Karpas-422 (cell line): ENCODE measurements around the gene PNPO. TPM values are rescaled to one million over a fixed set of nuclear protein-coding genes. Genes with fewer than 3 reads are reported as not detected.

Source experiments
- DNase-seq: peaks from one replicate; pipeline ENCODE4 v3.0.0-alpha.2; 2015
- H2AFZ ChIP-seq: fragments of 200-600 bp; sonication (generic); 2 replicates; pipeline ENCODE4 v1.6.1; 2014; ENCODE audit warnings: antibody characterized with exemption, low read length, mixed read lengths
- H3K27ac ChIP-seq: fragments of 200-600 bp; sonication (generic); 2 replicates; pipeline ENCODE4 v1.5.1; 2014; ENCODE audit warnings: mild to moderate bottlenecking, low read length, moderate library complexity
- H3K27me3 ChIP-seq: fragments of 200-600 bp; sonication (generic); 2 replicates; pipeline ENCODE4 v1.6.1; 2014; ENCODE audit warnings: low read length, mixed read lengths
- H3K36me3 ChIP-seq: fragments of 200-600 bp; sonication (generic); 2 replicates; pipeline ENCODE4 v1.6.1; 2014; ENCODE audit warnings: low read length, mixed read lengths; ENCODE audit not compliant: insufficient read depth
- H3K4me1 ChIP-seq: fragments of 200-600 bp; sonication (generic); 2 replicates; pipeline ENCODE4 v1.6.1; 2014; ENCODE audit warnings: mild to moderate bottlenecking, low read length, mixed read lengths
- H3K4me2 ChIP-seq: fragments of 200-600 bp; sonication (generic); 2 replicates; pipeline ENCODE4 v1.6.1; 2014; ENCODE audit warnings: low read length, low read depth, mild to moderate bottlenecking; ENCODE audit not compliant: poor library complexity, severe bottlenecking
- H3K4me3 ChIP-seq: fragments of 200-600 bp; sonication (generic); 2 replicates; pipeline ENCODE4 v1.5.1; 2014; ENCODE audit warnings: mild to moderate bottlenecking, antibody characterized with exemption, low read length, mixed read lengths
- H3K79me2 ChIP-seq: fragments of 200-600 bp; sonication (generic); 2 replicates; pipeline ENCODE4 v1.6.1; 2014; ENCODE audit warnings: mild to moderate bottlenecking, low read length, mixed read lengths
- H3K9ac ChIP-seq: fragments of 200-600 bp; sonication (generic); 2 replicates; pipeline ENCODE4 v1.6.0; 2014; ENCODE audit warnings: low read length
- H3K9me2 ChIP-seq: fragments of 200-600 bp; sonication (generic), shearing (Covaris generic); replicated peaks from 2 replicates; pipeline ENCODE4 v1.6.0; 2014; ENCODE audit warnings: mild to moderate bottlenecking, low read length, moderate library complexity; ENCODE audit not compliant: insufficient read depth
- H3K9me3 ChIP-seq: fragments of 300-700, 200-600 bp; sonication (generic); 2 replicates; pipeline ENCODE4 v1.6.1; 2014; ENCODE audit warnings: low read length, mixed read lengths
- H4K20me1 ChIP-seq: fragments of 200-600 bp; sonication (generic); 2 replicates; pipeline ENCODE4 v1.6.1; 2014; ENCODE audit warnings: mild to moderate bottlenecking, antibody characterized with exemption, low read length, low read depth; ENCODE audit not compliant: insufficient read depth
- total RNA-seq: library from RNA; depleted of rRNA; stranded (reverse); fragments of >200 nt; shearing (Covaris generic); gene quantifications from 2 replicates; pipeline ENCODE4 v1.2.3, GENCODE V29; 2014; ENCODE audit warnings: low replicate concordance

The PNPO gene
- total RNA-seq, 1 experiment from 2014 or later: 26.8 TPM

GRCh38 chr17:47978324-47978723 lies 37.0 kb downstream of the PNPO start:
- peak; percentile 85 for DNase-seq
- Histone ChIP-seq H3K4me2 (no peak overlapping the region), H3K27ac (no peak overlapping the region), H3K79me2 (0 out of 2 replicates have a peak, but pooled peaks cover 7% of the 10 kb centered on the region), H3K4me3 (no peak overlapping the region), H3K9me3 (no peaks in the 10 kb centered on the region), H4K20me1 (no peaks in the 10 kb centered on the region; the same call in 1 of the 2 replicates), H2AFZ (no peak overlapping the region), H3K9ac (no peak overlapping the region), H3K9me2 (no peaks in the 10 kb centered on the region), H3K27me3 (no peaks in the 10 kb centered on the region), H3K36me3 (peaks cover 44% of the 10 kb centered on the region), H3K4me1 (no peaks in the 10 kb centered on the region)

DNA sequence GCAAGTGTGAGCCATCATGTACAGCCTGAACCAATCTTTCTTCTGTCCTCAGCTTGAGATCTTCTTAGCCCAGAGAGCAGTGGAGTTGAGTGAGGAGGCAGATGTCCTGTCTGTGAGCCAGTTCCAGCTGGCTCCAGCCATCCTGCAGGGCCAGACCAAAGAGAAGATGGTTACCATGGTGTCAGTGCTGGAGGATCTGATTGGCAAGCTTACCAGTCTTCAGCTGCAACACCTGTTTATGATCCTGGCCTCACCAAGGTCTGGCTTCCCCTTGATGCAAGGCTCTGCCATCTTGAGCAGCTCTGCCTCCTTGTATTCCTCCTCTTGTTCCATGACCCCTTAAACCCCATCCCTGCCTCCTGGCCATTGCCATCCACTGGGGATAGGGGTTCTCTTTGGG lies 39.2 kb downstream of the PNPO start:
- no peaks in the 10 kb centered on the region; the same call in none of the 2 replicates for H4K20me1 ChIP-seq
- H3K4me2 ChIP-seq: no peak overlapping the region
- H3K4me3 ChIP-seq: no peak overlapping the region
- no peak overlapping the region for H2AFZ ChIP-seq
- H3K9ac ChIP-seq: no peak overlapping the region
- H3K79me2 ChIP-seq: no peaks in the 10 kb centered on the region
- no peaks in the 10 kb centered on the region for H3K4me1 ChIP-seq
- DNase-seq: no peak
- peaks cover 42% of the 10 kb centered on the region for H3K36me3 ChIP-seq
- H3K27me3 ChIP-seq: no peaks in the 10 kb centered on the region
- H3K9me2 ChIP-seq: no peaks in the 10 kb centered on the region
- no peaks in the 10 kb centered on the region for H3K9me3 ChIP-seq
- H3K27ac ChIP-seq: no peak overlapping the region

GRCh38 chr17:47981462-47981861 lies 40.1 kb downstream of the PNPO start:
- Histone ChIP-seq H3K27me3 (no peaks in the 10 kb centered on the region), H3K4me2 (no peak overlapping the region), H3K4me1 (peaks cover 1% of the 10 kb centered on the region), H3K27ac (no peak overlapping the region), H3K9me2 (no peaks in the 10 kb centered on the region), H4K20me1 (no peaks in the 10 kb centered on the region; the same call in none of the 2 replicates), H3K79me2 (no peaks in the 10 kb centered on the region), H2AFZ (no peak overlapping the region), H3K4me3 (no peak overlapping the region), H3K36me3 (peaks cover 42% of the 10 kb centered on the region), H3K9me3 (no peaks in the 10 kb centered on the region), H3K9ac (no peak overlapping the region)
- DNase-seq: no peak

DNA sequence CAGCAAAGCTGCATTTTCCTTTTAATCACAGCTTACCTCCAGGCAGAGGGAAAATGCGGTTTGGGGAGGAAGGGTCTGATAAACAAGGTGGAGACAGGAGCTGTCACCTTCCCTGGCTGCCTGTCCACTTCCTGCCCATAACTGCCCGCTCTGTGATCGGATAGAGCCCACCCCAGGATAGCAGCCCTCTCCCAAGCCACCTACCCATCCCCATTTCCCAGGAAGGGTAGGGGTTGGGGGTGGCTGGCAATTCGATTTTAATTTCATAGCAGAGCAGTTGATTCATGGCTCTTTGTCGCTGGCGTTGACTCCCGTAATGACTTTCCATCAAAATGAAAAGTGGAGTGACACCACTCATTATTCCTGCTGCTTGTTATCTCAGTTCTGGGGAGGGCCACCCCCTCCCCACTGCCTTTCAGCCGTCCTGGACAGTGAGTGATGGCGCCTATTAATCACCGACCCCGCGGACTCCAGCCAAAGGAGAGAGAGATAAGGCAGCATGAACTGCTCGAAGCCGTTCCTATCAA lies 40.8 kb downstream of the PNPO start:
- Histone ChIP-seq H3K4me1 (peaks cover 8% of the 10 kb centered on the region), H3K9ac (no peak overlapping the region), H3K9me2 (no peaks in the 10 kb centered on the region), H3K27ac (no peak overlapping the region), H3K4me2 (no peak overlapping the region), H3K79me2 (no peaks in the 10 kb centered on the region), H3K27me3 (no peaks in the 10 kb centered on the region), H3K9me3 (no peaks in the 10 kb centered on the region), H3K36me3 (peaks cover 42% of the 10 kb centered on the region), H2AFZ (no peak overlapping the region), H3K4me3 (no peak overlapping the region), H4K20me1 (peaks cover 3% of the 10 kb centered on the region)
- DNase-seq: no peak

DNA sequence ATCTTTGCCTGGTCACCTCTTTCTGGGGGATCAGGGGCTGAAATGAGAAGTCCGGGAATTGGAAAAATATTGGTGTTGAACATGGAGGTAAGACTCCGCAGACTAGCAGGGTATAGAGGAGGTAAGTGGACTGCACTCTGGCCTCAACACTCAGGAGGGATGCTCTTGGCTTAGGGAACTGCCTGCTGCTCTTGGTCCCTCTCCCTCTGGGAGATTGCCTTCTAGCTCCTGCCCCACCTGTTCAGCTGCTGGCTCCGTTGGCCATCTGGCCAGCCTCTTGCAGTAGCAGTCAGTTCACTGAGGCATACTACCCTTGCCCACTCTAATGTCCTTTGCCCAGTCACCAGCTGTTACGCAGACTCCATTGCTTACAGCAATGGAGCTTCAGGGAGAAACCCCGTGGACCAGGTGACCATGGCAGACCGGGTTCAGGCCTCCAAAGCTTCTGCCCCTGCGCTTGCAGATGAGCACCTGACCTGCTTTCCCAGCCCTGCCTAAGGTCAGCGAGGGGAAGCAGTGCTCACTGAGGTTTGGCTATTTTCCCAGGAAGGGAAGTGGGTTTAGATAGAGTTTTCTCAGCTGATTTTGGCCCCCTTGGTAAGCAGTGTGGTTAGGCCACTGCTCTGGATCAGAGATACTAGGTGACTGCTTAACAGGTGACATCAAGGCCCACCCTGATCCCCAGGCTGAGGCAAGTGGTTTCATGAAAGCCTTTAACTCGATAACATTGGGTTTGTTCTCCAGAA lies 41.4 kb downstream of the PNPO start:
- peaks cover 42% of the 10 kb centered on the region for H3K36me3 ChIP-seq
- no peak overlapping the region for H3K4me3 ChIP-seq
- H3K79me2 ChIP-seq: no peaks in the 10 kb centered on the region
- no peak overlapping the region for H2AFZ ChIP-seq
- no peak overlapping the region for H3K27ac ChIP-seq
- no peak for DNase-seq
- H3K4me2 ChIP-seq: no peak overlapping the region
- no peaks in the 10 kb centered on the region for H3K9me3 ChIP-seq
- H3K9ac ChIP-seq: no peak overlapping the region
- peaks cover 15% of the 10 kb centered on the region for H3K4me1 ChIP-seq
- peaks cover 3% of the 10 kb centered on the region for H4K20me1 ChIP-seq
- H3K27me3 ChIP-seq: no peaks in the 10 kb centered on the region
- H3K9me2 ChIP-seq: no peaks in the 10 kb centered on the region

GRCh38 chr17:47983492-47984223 lies 42.3 kb downstream of the PNPO start:
- H3K27ac ChIP-seq: no peak overlapping the region
- no peak overlapping the region for H3K9ac ChIP-seq
- H3K4me3 ChIP-seq: no peak overlapping the region
- peaks cover 3% of the 10 kb centered on the region for H4K20me1 ChIP-seq
- H3K27me3 ChIP-seq: no peaks in the 10 kb centered on the region
- no peaks in the 10 kb centered on the region for H3K79me2 ChIP-seq
- H3K9me2 ChIP-seq: no peaks in the 10 kb centered on the region
- no peak overlapping the region for H3K4me2 ChIP-seq
- H3K36me3 ChIP-seq: peaks cover 40% of the 10 kb centered on the region
- no peak for DNase-seq
- no peaks in the 10 kb centered on the region for H3K9me3 ChIP-seq
- peaks cover 18% of the 10 kb centered on the region for H3K4me1 ChIP-seq
- H2AFZ ChIP-seq: no peak overlapping the region

DNA sequence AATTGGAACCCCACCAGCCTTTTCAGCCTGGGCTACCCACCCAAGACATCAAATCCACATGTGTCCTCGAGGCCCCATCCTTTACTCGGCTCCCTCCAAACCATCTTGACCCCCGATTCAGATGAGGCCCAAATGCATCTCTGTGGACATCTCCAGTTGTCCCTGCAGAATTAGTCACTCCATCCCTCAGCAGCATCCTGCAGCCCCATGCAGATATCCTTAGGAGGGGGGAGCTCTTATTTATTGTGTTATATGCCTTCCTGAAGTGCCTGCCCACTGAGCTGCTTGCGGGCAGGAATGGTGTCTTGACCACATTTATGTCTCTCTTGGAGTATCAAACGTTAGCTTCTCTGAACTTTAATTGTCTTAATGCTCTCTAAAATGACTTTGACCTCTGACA lies 45.1 kb downstream of the PNPO start:
- DNase-seq: no peak

GRCh38 chr17:47987240-47987835 lies 46.0 kb downstream of the PNPO start:
- peaks cover 11% of the 10 kb centered on the region; the same call in 1 of the 2 replicates for H3K36me3 ChIP-seq
- H3K9me2 ChIP-seq: no peaks in the 10 kb centered on the region
- H3K27me3 ChIP-seq: no peaks in the 10 kb centered on the region
- no peak overlapping the region for H2AFZ ChIP-seq
- no peak overlapping the region for H3K4me3 ChIP-seq
- no peak overlapping the region for H3K4me2 ChIP-seq
- no peak overlapping the region for H3K27ac ChIP-seq
- H3K9me3 ChIP-seq: no peaks in the 10 kb centered on the region
- no peak for DNase-seq
- H3K4me1 ChIP-seq: peaks cover 18% of the 10 kb centered on the region
- peaks cover 3% of the 10 kb centered on the region; the same call in 1 of the 2 replicates for H4K20me1 ChIP-seq
- no peaks in the 10 kb centered on the region for H3K79me2 ChIP-seq
- no peak overlapping the region for H3K9ac ChIP-seq

More for the DNA sequence above, 45.1 kb downstream of the PNPO start:
- peaks cover 3% of the 10 kb centered on the region; the same call in 1 of the 2 replicates for H4K20me1 ChIP-seq
- no peak overlapping the region for H3K4me3 ChIP-seq
- no peak overlapping the region for H3K27ac ChIP-seq
- peaks cover 18% of the 10 kb centered on the region for H3K36me3 ChIP-seq
- H3K9me3 ChIP-seq: no peaks in the 10 kb centered on the region
- no peak overlapping the region for H3K4me2 ChIP-seq
- peaks cover 18% of the 10 kb centered on the region for H3K4me1 ChIP-seq
- no peak overlapping the region for H3K9ac ChIP-seq
- H3K79me2 ChIP-seq: no peaks in the 10 kb centered on the region
- H3K27me3 ChIP-seq: no peaks in the 10 kb centered on the region
- H2AFZ ChIP-seq: no peak overlapping the region
- no peaks in the 10 kb centered on the region for H3K9me2 ChIP-seq
